ENCODE results near the gene CRYL1. TPM values are rescaled to one million over a fixed set of nuclear protein-coding genes. Genes with fewer than 3 reads are reported as not detected.
A peak's percentile ranks its signal among the peaks of the same experiment; 100 is the strongest.

Gene CRYL1
- total RNA-seq, 1 experiment from 2014 or later, result 13.4 TPM

DNA sequence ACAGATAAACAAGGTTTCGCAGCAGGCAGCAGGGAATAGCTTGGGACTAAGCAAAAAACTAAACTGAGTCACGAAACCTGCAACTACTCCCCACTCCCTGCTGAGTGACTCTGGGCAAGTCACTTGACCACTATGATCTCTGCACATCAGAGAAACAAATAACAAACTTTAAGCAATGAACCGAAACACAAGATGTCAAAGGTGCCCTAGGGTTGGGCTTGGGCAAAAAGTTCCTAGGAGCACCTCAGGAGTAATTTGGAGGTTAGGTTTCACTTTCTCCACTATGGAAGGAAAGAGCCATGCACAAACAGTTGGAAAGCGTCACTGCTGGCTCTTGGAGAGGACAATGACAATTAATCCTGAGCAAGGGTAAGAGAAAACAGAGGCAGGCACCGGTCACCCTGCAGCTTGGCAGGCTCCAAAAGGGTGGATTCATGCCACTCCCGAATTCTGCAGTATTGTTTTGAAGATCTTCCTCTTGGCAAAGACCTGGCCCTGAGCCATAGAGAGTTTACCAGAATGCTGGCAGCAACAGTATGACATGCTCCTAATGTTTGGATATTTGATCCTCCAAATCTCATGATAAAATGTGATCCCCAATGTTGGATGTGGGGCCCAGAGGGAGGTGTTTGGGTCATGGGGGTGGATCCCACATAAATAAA, 60.3 kb downstream of the CRYL1 start:
- no TSS peak for BruUV-seq (replicated peaks)
- in situ Hi-C loops (cut with HindIII; ENCODE audit: low pct_unique_long_range_greater_than_20kb, low sequenced_read_pairs), result no loop called here

DNA sequence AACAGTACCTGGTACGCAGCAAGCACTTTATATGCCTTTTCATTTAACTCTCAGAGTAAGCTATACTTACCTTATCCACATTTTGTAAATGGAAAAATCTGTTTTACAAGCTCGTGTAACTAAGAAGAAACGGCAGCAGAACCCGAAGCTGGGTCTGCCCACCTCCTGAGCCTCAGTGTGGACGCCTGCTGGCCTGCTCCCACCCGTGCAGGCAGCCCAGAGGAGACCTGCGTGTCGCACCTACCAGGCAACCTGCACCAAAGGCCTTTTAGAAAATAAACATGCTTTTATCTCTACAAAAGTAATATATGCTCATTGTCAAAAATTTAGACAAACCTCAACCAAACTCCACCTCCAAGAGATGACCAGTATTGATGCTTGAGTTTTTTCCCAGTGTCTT, 62.7 kb downstream of the CRYL1 start:
- Histone ChIP-seq H3K4me3 (ENCODE audit: low read depth in 2 of 2, low read length in 2 of 2) (no peak overlapping the region), H3K36me3 (ENCODE audit: control insufficient read depth, insufficient read depth, low read length) (no peaks in the 10 kb centered on the region), H3K27ac (ENCODE audit: low read length) (peak overlapping the region; percentile 34; the same call in 1 of the 2 replicates), H3K27me3 (ENCODE audit: control insufficient read depth, insufficient read depth, low read length) (no peaks in the 10 kb centered on the region), H3K9me3 (ENCODE audit: control insufficient read depth, insufficient read depth, low read depth, low read length) (no peaks in the 10 kb centered on the region), H3K4me1 (ENCODE audit: control insufficient read depth, insufficient read depth, low read length) (peaks cover 16% of the 10 kb centered on the region)
- no peak for ATAC-seq
- BruUV-seq (replicated peaks), result no TSS peak
- TF ChIP-seq, protein P1, sequence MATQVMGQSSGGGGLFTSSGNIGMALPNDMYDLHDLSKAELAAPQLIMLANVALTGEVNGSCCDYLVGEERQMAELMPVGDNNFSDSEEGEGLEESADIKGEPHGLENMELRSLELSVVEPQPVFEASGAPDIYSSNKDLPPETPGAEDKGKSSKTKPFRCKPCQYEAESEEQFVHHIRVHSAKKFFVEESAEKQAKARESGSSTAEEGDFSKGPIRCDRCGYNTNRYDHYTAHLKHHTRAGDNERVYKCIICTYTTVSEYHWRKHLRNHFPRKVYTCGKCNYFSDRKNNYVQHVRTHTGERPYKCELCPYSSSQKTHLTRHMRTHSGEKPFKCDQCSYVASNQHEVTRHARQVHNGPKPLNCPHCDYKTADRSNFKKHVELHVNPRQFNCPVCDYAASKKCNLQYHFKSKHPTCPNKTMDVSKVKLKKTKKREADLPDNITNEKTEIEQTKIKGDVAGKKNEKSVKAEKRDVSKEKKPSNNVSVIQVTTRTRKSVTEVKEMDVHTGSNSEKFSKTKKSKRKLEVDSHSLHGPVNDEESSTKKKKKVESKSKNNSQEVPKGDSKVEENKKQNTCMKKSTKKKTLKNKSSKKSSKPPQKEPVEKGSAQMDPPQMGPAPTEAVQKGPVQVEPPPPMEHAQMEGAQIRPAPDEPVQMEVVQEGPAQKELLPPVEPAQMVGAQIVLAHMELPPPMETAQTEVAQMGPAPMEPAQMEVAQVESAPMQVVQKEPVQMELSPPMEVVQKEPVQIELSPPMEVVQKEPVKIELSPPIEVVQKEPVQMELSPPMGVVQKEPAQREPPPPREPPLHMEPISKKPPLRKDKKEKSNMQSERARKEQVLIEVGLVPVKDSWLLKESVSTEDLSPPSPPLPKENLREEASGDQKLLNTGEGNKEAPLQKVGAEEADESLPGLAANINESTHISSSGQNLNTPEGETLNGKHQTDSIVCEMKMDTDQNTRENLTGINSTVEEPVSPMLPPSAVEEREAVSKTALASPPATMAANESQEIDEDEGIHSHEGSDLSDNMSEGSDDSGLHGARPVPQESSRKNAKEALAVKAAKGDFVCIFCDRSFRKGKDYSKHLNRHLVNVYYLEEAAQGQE (IDR thresholded peaks at IDR 0.05; ENCODE audit: insufficient read depth in 1 of 2, low read depth in 2 of 2, low read length in 1 of 2), result no peak
- no peak for TF ChIP-seq SIN3A (IDR thresholded peaks at IDR 0.05; ENCODE audit: borderline replicate concordance, insufficient read depth, low read depth, low read length)
- TF ChIP-seq, protein P2, sequence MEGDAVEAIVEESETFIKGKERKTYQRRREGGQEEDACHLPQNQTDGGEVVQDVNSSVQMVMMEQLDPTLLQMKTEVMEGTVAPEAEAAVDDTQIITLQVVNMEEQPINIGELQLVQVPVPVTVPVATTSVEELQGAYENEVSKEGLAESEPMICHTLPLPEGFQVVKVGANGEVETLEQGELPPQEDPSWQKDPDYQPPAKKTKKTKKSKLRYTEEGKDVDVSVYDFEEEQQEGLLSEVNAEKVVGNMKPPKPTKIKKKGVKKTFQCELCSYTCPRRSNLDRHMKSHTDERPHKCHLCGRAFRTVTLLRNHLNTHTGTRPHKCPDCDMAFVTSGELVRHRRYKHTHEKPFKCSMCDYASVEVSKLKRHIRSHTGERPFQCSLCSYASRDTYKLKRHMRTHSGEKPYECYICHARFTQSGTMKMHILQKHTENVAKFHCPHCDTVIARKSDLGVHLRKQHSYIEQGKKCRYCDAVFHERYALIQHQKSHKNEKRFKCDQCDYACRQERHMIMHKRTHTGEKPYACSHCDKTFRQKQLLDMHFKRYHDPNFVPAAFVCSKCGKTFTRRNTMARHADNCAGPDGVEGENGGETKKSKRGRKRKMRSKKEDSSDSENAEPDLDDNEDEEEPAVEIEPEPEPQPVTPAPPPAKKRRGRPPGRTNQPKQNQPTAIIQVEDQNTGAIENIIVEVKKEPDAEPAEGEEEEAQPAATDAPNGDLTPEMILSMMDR (IDR thresholded peaks at IDR 0.05), result no peak
- no peak for TF ChIP-seq TCF7L2 (IDR thresholded peaks at IDR 0.05; ENCODE audit: low read depth, low read length)
- TF ChIP-seq POLR2AphosphoS5 (IDR thresholded peaks at IDR 0.05; ENCODE audit: low read depth, low read length), result no peak
- ChIA-PET POLR2A (no interaction called here), CTCF (interaction anchor here (0.6 kb wide), 1 partner anchor 16 kb away, joined by 3 read pairs; no protein-coding TSS in a partner anchor)
- DNase-seq (ENCODE audit: low read depth, low spot score), result no peak
- intact Hi-C loops (cut with micrococcal nuclease; ENCODE audit: unreplicated experiment), result loop anchor here (10.0 kb wide), 1 partner anchor 48 kb away; no protein-coding TSS in a partner anchor
- in situ Hi-C loops (cut with HindIII; ENCODE audit: low pct_unique_long_range_greater_than_20kb, low sequenced_read_pairs), result no loop called here

More for the DNA sequence above, 60.3 kb downstream of the CRYL1 start:
- TF ChIP-seq SIN3A (IDR thresholded peaks at IDR 0.05; ENCODE audit: borderline replicate concordance, insufficient read depth, low read depth, low read length) (no peak), POLR2AphosphoS5 (IDR thresholded peaks at IDR 0.05; ENCODE audit: low read depth, low read length) (no peak)
- TF ChIP-seq, protein P1 (IDR thresholded peaks at IDR 0.05; ENCODE audit: insufficient read depth in 1 of 2, low read depth in 2 of 2, low read length in 1 of 2), result no peak
- DNase-seq (ENCODE audit: low read depth, low spot score) (no peak), ATAC-seq (peak; percentile 73)
- intact Hi-C loops (cut with micrococcal nuclease; ENCODE audit: unreplicated experiment), result loop anchor here (10.0 kb wide), 1 partner anchor 51 kb away; no protein-coding TSS in a partner anchor
- POLR2A ChIA-PET, result interaction anchor here (0.6 kb wide), 1 partner anchor 17 kb away, joined by 3 read pairs; no protein-coding TSS in a partner anchor
- no peaks in the 10 kb centered on the region for H3K27me3 ChIP-seq (ENCODE audit: control insufficient read depth, insufficient read depth, low read length)
- H3K9me3 ChIP-seq (ENCODE audit: control insufficient read depth, insufficient read depth, low read depth, low read length), result no peaks in the 10 kb centered on the region
- H3K27ac ChIP-seq (ENCODE audit: low read length), result peak overlapping the region; percentile 59; the same call in 1 of the 2 replicates
- peak overlapping the region; percentile 3 to 31; a peak in 2 of 4 replicates for H3K4me3 ChIP-seq (ENCODE audit: low read depth in 2 of 2, low read length in 2 of 2)
- peaks cover 16% of the 10 kb centered on the region for H3K4me1 ChIP-seq (ENCODE audit: control insufficient read depth, insufficient read depth, low read length)
- CTCF ChIA-PET, result no interaction called here
- H3K36me3 ChIP-seq (ENCODE audit: control insufficient read depth, insufficient read depth, low read length), result no peaks in the 10 kb centered on the region

Measured in Panc1 (cell line).